OCI-LY3 (cell line): Measurements from ENCODE around the gene CDC5L.

Experiments used
- CTCF ChIP-seq: fragments of 200-600, 300-600 bp; sonication (generic); IDR thresholded peaks from 2 replicates; pipeline ENCODE4 v1.5.1; 2014; ENCODE audit warnings: antibody characterized with exemption, low read length, low read depth
- EZH2phosphoT487 ChIP-seq: fragments of 200-600 bp; shearing (Covaris generic); IDR thresholded peaks from 2 replicates; pipeline ENCODE4 v1.6.1; 2018; ENCODE audit warnings: antibody characterized with exemption, mixed run types, low read depth

- TF ChIP-seq CTCF (no peak), EZH2phosphoT487 (no peak)
These were observed 83.2 kb downstream of the CDC5L start for GRCh38 chr6:44470746-44471145.
